Measurements from ENCODE around the gene NLRC5.

DNA sequence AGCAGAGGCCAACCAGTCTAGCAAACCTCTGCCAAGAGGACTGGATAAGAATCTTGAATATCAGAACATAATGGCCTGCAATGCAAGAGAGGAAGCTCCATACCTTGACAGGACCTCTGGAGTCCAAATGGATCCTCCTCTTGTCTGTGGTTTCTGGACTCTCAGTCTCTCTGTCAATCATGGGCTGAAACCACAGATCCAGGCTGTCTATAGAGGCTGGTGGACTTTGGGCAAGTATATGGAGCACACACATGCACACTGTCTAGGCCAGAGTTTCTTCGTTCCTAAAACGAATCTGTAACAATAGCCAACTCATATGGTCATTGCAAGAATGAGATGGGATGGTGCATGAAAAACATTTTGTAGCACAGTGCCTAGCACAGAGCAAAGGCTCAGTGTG, 37.7 kb downstream of the NLRC5 start:
- TF ChIP-seq, protein P1, sequence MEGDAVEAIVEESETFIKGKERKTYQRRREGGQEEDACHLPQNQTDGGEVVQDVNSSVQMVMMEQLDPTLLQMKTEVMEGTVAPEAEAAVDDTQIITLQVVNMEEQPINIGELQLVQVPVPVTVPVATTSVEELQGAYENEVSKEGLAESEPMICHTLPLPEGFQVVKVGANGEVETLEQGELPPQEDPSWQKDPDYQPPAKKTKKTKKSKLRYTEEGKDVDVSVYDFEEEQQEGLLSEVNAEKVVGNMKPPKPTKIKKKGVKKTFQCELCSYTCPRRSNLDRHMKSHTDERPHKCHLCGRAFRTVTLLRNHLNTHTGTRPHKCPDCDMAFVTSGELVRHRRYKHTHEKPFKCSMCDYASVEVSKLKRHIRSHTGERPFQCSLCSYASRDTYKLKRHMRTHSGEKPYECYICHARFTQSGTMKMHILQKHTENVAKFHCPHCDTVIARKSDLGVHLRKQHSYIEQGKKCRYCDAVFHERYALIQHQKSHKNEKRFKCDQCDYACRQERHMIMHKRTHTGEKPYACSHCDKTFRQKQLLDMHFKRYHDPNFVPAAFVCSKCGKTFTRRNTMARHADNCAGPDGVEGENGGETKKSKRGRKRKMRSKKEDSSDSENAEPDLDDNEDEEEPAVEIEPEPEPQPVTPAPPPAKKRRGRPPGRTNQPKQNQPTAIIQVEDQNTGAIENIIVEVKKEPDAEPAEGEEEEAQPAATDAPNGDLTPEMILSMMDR (IDR thresholded peaks at IDR 0.05): no peak
- no peak for TF ChIP-seq EZH2 (IDR thresholded peaks at IDR 0.05)
- no peak for TF ChIP-seq EZH2phosphoT487 (IDR thresholded peaks at IDR 0.05)

Measured in neural progenitor cell (in vitro differentiated cells).